ENCODE measurements around the gene MAP7D3.
"Not testable (repeated sequence)": the region's sequence is repeated elsewhere in the genome, so short reads cannot be mapped to it uniquely, and the experiment has no call there.

MAP7D3 gene

DNA sequence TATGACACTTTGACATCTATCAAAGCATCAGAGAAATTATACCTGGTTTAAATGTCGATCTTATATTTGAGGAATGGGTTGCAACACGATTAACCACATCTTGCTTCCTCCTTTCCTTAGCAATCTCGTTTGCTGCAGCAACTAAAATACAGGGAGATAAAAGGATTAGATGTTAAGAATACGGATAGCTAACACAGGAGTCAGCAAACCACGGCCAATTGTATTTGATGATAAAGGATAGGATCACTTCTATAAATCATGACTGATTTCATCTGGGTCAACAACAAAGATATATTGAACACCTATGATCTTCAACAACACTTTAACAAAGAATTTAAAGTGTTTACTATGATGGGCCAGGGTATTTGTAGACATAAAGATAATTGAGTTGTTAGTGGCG, 5.0 kb downstream of the MAP7D3 start:
- FAIRE-seq: no peak

DNA sequence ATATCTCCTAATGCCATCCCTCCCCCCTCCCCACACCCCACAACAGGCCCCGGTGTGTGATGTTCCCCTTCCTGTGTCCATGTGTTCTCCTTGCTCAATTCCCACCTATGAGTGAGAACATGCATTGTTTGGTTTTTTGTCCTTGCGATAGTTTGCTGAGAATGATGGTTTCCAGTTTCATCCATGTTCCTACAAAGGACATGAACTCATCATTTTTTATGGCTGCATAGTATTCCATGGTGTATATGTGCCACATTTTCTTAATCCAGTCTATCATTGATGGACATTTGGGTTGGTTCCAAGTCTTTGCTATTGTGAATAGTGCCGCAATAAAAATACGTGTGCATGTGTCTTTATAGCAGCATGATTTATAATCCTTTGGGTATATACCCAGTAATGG, 13.4 kb downstream of the MAP7D3 start:
- not testable (repeated sequence) for FAIRE-seq

DNA sequence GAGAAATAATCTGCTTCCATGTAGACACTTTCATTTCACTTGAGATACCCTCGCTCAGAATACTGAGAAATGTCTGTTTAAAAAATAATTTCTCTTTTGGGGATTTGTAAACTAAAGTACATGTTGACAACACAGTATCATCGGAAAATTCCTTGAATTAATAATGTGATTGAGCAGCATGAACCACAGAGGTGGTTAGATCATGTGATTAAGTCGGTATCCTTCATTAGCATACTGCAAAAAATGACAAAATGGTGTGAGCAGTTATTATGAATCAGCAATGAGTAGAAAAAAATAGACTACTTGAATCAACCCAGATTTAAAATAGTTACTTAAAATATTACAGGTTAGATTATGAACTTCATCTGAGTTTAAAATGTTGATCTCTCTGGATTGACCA, 14.1 kb downstream of the MAP7D3 start:
- no peak for FAIRE-seq

DNA sequence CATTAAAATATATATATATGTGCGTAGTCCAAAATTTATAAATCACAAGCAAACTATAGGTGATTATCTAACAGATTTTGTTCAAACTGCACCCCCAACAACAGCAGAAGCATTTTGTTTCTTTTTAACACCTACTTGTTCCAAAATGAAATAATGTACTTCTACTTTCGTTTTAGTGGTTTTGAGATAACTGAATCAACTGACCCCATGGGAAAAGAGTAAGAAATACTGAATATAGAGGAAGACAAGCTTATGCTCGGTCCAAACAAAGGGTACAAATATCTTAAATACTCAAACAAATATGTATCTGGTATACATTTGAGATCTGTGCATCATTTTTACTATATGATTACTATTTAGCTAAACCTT, 22.4 kb downstream of the MAP7D3 start:
- no peak for FAIRE-seq

DNA sequence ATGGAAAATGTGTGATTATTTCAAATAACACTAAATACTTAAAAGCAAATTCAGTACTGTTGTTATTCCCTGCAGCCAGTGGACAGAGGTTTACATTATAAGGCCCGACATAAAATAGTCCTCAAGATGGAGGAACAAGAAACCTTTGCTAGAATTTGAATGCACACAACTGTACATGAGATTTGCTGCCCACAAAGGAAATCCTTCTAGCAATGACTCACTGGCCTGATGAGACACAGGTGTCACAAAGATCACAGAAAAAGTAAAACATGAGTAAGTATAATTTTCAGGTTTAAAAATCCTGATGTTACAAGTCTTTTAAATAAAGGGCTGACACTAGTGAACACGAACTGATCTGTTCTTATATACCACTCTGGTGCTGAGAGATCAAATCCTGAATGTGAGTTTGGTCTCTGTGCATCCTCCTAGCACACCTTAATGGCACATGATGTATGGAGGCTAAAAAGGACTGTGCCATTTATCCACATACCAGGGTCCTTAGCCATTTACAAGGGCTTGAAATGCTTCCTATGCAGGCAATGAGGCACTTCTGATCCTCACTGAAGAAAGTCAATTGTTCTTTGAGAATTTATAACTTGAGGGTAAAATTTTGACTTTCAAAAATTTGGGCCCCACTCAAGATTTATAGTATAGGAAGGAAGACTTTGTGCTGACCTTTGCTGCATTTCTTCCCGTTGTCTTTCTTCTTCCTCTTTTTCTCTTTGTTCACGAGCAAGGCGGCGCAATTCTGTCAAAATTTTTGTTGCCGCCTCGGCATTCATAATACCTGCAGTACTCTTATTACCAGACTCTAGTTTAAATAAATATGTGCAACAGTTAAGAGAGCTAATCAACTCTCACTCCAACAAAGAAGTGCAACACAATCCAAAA, 23.0 kb downstream of the MAP7D3 start:
- FAIRE-seq: no peak

DNA sequence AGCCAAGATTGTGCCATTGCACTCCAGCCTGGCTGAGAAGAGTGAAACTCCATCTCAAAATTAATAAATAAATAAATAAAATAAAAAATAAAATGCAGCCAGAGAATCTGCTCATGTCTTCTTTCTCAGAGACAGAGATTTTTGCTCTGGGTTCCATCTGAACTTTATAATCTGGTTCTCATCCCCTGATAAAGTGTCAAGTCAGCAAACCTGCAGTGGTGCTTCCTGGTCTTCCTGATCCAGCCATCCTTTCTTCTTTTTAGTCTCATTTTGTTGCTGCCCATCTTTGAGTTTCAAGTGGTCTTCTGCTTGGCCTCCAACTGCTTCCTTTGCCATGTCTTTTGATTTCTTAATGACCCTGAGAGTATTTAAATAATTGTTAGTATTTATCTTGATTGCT, 24.1 kb downstream of the MAP7D3 start:
- no peak for FAIRE-seq

DNA sequence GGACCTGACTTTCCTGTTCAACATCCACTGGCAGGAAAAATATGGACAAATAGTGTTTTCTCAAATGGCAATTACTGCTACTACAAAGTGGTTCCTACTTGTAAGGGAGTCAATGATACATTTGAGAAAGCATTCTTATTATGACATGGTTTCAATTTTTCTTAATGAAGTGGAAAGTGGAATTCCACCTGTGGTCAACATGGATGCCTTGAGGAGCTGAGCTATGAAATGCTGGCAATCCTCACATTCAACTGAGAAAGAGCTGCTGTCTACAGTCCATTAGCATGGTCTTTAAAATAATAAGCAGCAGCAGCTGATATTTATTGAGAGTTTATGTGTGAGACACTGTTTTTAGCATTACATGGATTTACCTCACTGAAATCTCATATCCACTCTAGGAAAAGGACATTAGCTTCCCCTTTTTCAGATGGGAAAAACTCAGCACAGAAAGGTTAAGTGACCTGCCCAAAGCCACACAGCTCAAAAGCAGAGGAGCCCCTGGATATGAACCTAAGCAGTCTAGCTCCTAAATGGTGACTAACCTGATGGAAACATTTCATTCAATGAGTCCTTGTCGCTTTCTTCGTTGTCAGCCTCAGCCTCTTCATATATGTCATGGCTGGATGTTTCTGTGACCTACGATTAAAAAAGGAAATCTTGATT, 29.2 kb downstream of the MAP7D3 start:
- no peak for FAIRE-seq

DNA sequence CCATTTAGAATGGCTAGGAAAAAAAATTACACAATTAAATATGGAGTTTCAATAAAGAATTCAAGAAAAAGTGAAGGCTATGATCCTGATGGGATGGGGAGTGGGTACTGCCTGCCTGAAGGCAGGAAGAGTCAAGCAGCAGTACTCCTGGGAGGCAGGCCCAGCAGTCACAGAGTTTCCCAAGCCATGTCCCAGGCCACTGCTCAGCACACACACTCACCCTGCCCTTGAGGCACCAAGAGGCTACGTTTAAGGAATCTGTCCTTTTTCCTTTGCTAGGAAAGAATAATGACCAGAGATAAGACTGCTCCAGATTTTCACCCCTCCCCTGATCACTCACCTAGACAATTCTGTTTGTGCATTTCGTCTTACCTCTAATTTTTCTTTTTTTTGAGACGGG, 30.2 kb downstream of the MAP7D3 start:
- FAIRE-seq: no peak

DNA sequence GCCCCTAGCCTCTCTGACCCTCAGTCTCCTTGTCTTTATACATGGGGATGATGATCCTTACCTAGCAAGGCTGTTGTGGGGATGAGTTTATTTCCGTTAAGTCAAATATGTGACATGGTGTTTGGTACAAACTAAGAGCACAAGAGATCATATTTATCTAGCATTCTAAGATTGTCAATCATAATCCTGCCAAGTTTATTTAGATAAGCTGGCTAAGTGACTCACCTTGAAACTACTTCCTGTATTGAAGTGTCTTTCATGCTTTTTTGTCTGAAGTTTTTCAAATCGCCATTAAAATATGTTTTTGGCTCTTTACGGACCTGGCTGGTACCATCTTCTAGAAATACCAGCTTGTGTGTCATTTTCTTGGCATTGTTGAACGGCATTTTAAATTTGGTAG, 30.7 kb downstream of the MAP7D3 start:
- FAIRE-seq: no peak

DNA sequence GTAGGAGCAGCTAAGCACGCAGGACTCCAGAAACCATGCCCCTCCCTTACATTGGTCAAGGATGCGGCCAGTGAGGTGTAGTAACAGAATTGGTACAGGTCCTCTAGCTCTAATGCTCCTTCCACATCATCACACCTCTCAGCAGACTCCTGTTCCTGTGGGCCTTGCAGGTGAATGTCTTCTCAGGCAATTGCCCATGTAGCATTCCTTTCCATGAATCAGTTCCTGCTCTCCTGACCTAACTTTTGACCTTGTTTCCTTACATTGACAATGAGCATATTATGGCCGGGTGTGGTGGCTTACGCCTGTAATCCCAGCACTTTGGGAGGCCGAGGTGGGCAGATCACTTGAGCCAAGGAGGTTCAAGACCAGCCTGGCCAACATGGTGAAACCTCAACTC, 31.3 kb downstream of the MAP7D3 start:
- no peak for FAIRE-seq

DNA sequence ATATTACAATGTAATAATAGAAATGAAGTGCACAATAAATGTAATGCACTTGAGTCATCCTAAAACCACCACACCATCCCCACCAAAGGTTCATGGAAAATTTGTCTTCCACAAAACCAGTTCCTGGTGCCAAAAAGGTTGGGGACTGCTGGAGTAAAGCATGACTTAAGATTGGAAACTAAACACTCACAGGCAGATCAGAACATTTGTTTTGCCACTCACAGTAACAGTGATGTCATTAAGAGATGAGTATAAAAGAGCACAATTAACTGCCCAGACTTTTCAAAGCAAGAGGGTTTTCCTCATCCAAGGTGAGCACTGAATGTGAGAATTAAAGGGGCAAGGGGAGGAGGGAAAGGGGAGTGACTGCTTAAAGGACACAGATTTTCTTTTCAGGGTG, 35.6 kb downstream of the MAP7D3 start:
- FAIRE-seq: no peak

DNA sequence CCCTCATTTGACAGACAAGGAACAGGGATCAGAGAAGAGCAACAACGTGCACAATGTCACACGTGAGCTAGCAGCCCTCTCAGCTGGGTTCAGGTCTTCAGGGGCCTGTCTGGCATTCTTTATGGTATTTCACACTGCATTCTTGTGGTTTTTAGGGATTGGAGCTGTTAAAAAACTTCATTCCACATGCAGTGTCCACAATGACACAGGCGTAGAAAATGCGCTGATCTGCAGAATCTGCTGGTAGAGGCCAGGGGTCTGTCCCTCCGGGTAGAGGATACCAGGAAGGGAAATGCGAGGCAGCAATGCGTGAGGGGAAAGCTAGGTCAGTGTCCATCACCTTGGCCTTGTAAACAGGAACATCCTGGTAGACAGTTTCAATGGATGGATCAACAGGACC, 36.6 kb downstream of the MAP7D3 start:
- FAIRE-seq: no peak

DNA sequence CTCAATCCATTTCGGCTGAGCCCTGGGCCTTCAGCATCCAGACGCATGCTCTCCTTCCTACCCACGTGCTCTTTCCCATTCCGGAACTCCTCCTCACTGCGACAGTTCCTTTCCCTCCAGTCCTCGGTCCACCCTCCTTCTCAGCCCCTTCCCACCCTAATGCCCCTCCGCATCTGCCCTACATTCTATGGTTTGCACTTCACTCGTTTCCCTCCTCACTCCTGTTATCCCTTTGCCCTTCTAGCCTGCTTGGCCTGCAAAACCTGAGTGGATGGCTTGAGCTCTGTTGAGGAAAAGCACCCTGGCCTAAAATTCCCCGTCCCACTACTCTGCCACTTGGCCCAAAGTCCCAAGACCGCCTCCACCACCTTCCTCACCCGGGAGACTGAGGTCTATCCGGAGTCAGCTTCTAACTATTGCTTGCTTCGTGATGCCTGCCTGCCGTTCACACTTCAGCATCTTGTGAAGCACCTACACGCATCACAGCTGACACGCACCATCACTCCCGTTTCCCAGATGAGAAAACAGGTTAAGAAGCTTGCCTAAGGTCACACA, 38.6 kb downstream of the MAP7D3 start:
- FAIRE-seq: no peak

DNA sequence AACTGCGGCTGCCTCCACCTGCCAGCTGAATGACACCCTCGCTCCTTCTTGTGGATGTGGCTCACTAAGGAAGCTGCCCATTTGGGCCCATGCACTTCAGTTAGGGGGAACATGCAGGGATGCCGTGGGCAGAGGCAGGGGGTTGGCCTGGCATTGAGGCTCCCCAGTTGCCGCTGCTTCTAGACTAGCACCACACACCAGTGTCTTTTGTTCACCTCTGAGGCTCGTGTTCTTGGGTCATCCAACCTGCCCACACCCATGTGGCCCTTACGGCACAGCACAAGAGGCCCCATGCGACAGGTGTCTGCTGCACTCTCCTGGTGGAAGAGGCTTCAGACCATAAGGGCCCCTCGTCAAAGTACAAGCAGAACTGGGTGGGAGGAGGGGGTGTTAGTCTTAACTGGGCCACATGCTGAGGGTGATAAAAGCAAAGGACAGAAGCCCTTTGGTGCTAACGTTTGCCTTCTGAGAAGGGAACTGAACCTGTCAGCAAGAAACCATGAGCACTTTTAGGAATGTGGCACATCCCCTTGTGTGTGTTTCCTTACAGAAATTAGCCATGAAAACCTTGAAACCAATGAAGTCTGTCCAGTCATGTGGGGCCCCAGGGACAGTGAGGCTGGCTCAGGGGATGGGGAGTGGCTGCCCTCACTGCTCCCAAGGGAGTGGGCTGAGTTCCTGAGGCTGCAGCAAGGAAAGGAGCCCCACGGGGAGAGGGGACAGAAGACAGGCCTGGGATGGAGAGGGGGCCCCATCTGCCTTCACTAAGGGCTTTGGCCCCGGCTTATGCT, 39.2 kb downstream of the MAP7D3 start:
- FAIRE-seq: no peak

DNA sequence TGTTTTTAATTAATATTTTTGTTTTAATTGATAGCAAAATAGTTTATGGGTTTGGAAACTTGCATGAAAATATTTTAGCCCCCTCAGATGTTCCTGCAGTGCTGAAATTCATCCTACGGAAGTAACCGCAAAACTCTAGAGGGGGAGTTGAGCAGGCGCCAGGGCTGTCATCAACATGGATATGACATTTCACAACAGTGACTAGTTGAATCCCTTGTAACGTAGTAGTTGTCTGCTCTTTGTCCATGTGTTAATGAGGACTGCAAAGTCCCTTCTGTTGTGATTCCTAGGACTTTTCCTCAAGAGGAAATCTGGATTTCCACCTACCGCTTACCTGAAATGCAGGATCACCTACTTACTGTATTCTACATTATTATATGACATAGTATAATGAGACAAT, 40.4 kb downstream of the MAP7D3 start:
- no peak for FAIRE-seq

DNA sequence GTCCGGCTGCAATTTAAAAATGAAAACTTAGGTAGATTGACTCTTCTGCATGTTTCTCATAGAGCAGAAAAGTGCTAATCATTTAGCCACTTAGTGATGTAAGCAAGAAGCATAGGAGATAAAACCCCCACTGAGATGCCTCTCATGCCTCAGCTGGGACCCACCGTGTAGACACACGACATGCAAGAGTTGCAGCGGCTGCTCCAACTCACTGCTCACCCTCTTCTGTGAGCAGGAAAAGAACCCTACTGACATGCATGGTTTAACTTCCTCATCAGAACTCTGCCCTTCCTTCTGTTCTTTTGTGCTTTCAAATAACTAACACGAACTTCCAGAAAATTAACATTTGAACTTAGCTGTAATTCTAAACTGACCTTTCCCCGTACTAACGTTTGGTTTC, 41.0 kb downstream of the MAP7D3 start:
- FAIRE-seq: no peak

DNA sequence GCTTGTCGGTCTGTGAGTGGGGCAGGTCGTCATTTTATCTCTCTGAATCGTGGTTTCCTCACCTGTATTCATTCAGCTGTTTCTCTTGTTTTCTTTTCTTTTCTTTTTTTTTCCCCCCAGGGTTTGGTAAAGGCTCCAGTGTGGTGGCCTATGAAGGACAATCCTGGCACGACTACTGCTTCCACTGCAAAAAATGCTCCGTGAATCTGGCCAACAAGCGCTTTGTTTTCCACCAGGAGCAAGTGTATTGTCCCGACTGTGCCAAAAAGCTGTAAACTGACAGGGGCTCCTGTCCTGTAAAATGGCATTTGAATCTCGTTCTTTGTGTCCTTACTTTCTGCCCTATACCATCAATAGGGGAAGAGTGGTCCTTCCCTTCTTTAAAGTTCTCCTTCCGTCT, 41.4 kb downstream of the MAP7D3 start:
- no peak for FAIRE-seq

DNA sequence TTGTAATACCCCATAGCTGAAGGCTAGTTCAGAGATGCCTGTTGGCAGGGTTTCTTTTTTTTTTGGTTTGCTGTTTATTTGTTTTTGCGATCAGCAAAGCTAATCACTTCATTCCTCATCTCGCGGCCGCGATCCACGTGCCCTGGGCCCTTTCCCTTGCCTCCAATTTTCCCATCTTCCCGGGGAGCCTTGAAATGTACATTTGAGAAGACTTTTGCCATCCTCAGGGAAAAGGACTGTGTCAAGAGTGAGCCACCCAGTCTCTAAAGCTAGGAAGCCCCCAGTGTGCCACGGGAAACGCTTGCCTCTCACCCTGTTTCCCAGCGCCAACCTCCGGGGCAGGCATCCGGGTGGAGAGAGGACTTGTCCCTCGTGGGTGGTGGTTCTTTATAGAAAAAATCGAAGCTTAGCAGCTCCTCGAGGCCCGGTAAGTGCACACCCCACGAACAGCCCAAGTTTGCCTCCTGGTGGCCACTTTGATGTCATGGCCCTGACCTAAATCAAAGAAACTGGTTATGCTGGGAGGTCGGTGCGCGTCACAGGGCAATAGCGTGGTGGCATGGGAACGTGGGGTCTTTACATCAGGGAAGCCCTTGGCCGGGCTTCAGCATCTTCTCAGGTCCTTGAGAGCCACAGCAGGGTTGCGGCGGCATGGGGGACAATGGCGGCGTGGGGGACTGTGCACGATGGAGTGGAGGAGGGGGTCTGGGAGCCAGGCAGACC, 42.0 kb downstream of the MAP7D3 start:
- FAIRE-seq: no peak

DNA sequence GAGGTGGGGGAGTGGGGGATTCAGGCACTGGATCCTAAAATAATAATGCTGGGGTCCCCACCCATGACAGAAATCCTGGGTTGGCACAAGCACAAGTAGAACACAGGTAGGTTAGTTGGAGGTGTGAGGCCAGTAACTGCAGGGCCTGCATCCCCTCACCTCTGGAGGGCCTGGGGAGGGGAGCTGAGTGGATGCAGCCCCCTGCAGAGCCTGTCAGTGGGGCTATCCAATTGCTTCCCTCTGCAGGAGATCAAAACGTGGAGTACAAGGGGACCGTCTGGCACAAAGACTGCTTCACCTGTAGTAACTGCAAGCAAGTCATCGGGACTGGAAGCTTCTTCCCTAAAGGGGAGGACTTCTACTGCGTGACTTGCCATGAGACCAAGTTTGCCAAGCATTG, 43.7 kb downstream of the MAP7D3 start:
- no peak for FAIRE-seq

DNA sequence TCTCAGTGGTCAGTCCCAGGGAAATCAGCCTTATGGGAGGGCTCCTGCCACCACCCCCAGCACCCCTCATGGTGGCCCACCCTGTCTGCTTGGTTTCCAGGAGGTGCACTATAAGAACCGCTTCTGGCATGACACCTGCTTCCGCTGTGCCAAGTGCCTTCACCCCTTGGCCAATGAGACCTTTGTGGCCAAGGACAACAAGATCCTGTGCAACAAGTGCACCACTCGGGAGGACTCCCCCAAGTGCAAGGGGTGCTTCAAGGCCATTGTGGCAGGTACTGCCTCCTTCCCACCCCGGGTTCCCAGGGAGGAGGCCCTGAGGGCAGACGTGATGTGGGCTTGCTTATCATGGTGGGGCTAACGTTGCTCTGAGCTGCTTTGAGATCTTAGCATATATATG, 44.3 kb downstream of the MAP7D3 start:
- no peak for FAIRE-seq

DNA sequence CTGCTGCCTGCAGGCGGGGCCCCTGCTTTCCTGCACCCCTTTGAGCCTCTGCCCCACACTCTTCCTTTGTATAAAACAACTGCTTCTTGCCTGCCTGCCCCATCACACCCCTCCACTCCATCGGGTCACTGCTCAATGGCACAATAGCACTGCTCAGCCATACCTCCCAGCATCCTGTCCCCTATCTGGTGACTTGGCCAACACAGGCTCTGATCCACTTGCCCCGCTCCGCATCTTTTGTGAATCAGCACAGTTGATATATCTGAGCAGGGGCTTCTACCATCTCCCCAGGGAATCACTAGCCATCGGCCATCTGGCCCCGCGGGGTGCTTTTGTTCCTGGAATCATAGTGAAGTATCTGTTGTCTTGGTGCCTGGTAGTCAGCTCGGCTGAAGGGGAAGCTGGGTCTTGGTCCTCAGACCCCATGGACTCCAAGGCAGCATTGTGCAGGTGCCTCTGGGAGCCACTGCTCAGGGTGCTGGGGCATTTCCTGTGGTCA, 45.3 kb downstream of the MAP7D3 start:
- no peak for FAIRE-seq

DNA sequence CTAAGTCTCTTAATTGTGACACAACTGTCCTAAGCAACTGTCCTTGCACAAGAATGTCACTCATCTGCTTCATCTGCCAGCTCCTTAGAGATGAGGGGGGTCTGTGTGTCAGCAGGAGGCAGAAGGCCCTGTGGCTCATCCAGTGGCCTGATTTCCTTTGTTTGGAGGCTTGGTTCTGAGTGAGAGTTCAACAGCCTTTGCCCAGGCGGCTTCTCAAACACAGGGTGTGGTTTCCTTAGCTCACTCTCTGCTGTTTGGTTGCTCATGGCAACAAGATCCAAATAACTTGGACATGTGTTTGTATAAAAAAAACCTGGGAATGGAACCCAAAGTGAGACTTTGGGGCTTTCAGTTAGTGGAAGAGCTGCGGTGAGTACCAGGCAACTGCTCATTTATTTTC, 46.6 kb downstream of the MAP7D3 start:
- FAIRE-seq: no peak

DNA sequence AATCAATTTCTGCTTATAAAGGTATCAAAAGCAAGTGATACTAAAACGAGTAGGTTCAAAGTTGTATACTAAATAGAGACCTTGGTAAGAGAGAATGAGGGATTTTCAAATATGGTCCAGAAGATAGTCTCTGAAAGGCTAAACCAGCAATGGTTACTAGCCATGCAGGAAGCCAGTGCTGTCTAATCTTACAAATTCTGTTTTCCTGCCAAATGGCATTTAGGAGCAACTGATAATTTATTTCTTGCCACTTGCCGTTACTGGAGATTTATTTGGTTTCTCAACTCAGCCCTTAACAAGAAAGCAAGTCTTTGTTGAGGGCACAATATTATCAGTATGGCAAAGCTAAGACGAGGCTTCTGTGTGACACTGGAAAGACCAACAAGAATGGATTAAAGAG, 47.2 kb downstream of the MAP7D3 start:
- FAIRE-seq: peak; percentile 21
